COLO668 (cell line): ENCODE results near the gene NT5M.
"Not testable (repeated sequence)": the region's sequence is repeated elsewhere in the genome, so short reads cannot be mapped to it uniquely, and the experiment has no call there.

Source experiments
- DNase-seq: peaks from one replicate; lab custom pipeline; 2025; ENCODE audit not compliant: unreplicated experiment; lab: John Stamatoyannopoulos, UW

Gene NT5M

GRCh38 chr17:17372856-17373520 lies 69.8 kb downstream of the NT5M start:
- DNase-seq, result no peak

DNA sequence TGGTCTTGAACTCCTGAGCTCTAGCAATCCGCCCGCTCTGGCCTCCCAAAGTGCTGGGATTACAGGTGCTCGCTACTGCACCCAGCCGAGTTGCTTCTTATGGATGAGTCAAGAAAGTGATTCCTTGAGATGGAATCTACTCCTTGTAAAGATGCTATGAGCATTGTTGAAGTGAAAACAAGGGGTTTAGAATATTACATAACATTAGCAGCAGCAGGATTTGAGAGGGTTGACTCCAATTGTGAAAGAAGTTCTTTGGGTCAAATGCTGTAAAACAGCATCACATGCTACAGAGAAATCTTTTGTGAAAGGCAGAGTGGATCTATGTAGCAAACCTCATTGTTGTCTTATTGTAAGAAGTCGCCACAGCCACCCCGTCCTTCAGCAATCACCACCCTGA lies 72.7 kb downstream of the NT5M start:
- DNase-seq, result no peak

GRCh38 chr17:17376362-17376761 lies 73.2 kb downstream of the NT5M start:
- no peak for DNase-seq

DNA sequence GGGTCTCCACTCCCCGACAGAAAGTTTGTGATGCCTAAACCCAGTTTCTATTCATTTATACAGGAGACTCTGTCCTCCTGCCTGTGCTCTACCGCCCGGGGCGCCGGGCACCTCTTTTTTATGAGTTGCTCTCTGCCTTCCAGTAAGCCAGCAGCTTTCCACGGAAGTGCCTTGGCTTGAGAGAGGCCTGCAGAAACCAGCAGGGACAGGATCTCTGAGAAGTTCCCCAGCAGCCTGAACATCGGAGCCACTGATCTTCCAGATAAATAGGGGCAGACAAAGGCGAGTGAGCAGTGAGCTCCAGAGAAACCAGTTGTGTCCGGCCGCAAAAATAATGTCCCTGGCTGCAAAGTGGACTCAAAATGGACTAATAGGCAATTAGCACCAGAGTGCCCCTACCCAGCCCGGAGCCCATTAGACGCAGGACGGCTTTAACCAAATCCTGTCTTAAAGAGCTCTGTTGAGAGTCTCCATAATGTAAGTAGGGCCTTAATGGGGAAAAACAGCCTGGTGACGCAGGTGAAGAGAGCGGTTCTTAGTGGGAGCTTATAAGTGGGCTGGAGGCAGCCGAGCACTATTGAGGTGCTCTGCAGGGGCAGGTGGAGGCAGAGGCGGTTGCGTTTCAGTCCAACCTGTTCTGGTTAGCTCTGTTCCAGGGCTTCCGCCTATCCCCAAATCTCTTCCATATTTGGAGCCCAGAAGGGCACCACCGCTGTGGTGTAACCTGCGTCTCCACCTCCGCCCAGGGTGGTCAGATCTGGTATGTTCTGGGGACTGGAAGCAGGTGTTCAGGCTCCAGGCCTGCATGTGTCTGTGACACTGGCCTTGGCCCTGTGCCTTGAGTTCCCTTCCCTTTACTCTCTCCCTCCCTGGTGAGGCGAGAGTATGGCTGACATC lies 74.1 kb downstream of the NT5M start:
- no peak for DNase-seq

DNA sequence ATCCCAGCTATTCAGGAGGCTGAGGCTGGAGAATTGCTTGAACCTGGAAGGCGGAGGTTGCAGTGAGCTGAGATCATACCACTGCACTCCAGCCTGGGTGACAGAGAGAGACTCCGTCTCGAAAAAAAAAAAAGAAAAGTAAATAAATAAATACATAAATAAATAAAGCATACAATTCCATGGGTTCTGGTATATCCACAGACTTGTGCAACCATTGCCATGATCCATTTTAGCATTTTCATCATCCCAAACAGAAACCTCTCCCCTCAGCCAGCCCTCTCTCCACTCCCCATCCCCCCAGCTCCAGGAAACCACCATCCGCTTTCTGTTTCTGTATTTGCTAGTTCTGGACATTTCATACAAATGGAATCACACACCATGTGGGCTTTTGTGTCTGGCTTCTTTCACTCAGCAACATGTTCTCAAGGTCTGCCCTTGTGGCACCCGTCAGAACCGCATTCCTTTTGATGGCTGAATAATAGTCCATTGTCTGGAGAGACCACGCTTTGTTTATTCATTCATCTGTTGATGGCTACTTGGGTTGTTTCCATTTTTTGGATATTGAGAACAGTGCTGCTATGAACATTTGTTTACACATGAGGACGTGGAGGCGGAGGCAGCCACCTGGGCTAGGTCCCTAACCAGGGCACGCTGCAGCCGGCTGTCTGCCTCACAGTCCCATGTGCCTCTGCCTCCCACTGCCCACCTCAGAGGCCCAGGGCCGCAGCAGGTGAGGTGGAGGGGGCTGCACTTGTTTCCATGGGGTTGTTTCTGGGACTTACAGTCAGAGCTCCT lies 76.2 kb downstream of the NT5M start:
- no peak for DNase-seq

- DNase-seq, result no peak
These were observed 77.2 kb downstream of the NT5M start for GRCh38 chr17:17380145-17380925.

- no peak for DNase-seq
These were observed 78.4 kb downstream of the NT5M start for GRCh38 chr17:17381446-17382064.

DNA sequence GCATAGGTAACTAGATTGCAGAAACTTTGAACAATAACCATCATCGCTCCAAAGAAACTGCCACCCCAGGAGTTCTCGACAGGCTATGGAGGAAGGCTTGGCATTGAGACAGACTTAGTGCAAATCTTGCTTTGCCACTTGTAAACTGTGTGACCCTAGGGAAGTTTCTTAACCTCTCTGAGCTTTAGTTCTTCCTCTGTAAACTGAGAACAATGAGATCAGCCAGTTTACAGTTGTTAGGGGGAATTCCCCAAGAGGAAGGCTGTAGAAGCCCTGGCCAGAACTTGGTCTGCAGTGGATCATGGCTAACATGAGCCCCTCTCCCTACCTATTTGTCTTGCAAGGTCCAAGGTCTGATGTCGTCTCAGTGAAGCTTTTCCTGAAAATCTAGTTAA lies 78.9 kb downstream of the NT5M start:
- no peak for DNase-seq

- no peak for DNase-seq
These were observed 79.8 kb downstream of the NT5M start for GRCh38 chr17:17382971-17383370.

DNA sequence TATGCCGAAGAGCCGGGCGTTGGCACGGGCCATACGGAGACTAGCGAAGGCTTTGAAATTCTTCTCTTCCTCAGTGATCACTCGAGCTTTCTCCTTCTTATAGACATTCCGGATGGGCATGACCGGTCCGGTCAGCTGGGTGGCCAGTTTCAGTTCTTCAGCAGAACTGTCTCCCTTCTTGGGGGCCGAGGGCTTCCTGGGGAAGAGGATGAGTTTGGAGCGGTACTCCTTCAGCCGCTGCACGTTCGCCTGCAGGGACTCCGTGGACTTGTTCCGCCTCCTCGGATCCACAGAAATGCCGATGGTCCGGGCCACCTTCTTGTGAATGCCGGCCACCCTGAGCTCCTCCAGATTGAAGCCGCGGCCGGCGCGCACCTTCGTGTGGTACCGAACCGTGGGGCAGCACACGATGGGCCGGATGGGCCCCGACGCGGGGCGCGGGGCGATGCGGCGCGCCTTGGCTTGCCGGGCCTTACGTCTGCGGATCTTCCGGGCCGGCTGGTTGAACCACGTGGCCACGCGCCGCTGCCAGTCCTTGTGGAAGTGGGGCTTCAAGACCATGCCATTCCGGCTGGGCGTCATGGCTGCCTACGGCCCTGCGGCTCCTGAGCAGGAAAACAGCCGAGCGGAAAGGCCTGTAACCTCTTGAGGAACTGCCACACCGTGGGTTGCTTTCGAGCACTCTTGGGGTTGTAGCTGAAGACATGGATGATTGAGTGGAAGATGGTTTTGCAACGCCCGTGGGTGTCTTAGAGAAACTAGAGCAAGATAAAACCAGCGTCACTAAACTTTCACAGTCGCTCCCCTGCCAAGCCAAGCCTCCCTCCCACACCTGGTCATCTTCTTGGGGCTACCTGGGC lies 80.5 kb downstream of the NT5M start:
- DNase-seq, result not testable (repeated sequence)

- DNase-seq, result no peak
These were observed 81.1 kb downstream of the NT5M start for GRCh38 chr17:17384291-17384615.

- no peak for DNase-seq
These were observed 81.8 kb downstream of the NT5M start for GRCh38 chr17:17384961-17385360.

DNA sequence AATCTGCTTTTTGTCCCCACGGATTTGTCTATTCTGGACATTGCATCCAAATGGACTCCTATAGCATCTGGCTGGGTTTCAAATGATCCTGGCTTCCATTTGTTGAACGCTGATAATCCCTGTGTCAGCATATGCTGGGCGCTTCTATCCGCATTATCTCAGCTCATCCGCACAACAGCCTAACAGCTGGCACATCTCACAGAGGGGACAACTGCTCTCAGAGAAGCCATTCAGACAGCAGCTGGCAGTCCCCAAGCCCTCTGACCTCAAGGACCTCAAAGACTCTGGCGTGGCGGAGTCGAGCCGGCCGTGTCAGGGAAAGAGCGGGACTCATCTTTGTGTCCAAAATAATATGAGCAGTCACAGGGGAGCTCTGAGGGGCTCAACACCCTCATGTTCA lies 82.3 kb downstream of the NT5M start:
- no peak for DNase-seq

DNA sequence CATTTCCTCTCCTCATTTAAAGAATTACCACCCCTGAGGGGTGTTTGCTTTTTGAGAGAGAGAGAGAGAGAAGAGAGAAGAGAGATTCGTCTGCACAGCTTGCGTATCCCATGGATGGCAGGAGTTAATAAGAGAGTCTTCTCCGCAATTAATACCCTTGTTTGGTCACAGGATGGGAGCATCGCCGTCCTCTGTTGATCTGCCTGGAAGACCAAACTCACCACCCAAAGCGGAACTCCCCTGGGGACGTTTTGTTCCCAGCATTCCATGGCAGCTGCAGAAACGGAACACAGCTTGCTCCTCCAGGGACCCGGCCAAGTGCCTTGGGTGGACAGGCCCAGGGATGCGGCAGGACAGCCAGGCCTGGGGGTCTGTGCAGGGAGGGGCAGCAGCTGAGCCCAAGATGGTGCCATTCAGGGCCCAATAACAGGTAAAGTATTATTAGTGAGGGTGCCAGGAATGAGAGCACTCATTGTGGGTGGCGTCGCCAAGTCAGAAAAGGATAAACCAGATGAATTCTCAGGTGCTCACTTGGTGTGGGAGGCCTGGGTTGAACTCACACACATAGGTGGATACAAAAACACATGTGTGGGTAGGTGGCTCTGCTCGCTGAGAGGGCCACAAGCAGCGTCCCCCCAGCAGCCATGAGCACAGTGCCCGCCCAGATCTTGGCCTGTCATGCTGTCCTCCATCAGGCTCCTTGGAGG lies 83.1 kb downstream of the NT5M start:
- DNase-seq, result no peak

DNA sequence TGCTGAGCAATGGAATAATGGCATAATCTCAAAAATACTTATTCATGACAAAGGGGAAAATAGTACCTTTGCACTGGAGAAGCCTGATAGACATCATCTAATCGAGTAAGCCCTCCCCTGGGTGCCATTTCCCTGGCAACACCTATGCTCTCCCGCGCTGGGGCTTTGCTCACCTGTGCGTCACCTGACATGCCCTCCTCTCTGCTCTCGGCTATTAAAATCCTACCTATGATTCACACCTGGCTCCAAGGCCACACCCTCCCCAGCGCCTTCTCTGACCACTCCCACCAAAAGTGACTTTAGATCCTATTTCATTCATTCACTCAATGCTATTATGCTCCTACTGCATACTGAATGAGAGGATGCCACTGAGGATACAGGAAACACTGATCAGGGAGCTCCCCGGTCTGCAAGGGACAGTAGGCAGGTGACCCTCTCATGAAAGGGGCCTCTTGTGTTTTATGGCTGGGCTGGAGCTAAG lies 83.9 kb downstream of the NT5M start:
- DNase-seq, result peak; percentile 72

DNA sequence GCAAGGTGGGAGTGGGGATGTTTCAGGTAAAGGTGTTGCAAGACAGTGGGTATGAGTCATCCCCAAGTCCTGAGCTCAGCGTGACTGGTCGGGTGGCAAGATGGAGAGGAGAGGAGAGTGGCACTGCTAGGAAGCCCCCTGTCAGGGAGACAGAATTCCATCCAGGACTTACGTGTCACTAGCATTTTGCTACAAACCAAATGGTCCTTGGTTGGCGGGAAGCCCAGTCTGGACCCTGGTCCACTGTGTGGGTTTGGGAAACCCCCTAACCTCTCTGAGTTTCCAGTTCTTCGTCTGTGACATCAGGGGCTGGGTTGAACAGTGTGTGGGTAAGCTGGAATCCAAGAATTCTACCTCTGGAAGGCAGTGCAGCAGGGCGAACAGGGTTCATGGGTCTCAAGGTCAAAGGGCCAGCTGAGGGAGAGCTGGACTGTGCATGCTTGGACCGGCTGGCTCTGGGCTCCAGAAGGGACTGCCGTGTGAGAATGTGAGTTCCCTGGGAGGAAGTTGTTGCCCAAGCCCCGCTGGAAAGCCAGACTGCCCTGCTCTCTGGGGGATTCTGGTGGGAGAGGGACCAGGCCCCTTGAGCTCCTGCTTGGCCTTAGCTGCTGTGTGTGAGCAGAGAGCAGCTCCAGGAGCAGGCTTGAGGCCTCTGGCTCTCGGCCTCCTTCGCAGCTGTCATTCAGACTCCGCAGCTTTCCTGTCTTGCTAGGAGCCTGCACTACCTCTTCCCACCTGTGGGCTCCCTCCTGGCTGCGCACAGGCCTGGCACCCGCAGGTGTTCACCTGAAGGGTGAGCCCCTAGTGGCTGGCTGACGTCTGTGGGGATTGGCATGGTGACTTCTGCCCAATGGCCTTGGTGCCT lies 84.6 kb downstream of the NT5M start:
- peak; percentile 80 for DNase-seq

- DNase-seq, result no peak
These were observed 85.7 kb downstream of the NT5M start for GRCh38 chr17:17388657-17389496.
